IPS-NIHi7 (cell line): ENCODE results near the gene DGKG.

Experiments
- DNase-seq: peaks from one replicate; pipeline ENCODE4 v3.0.0; 2012; ENCODE audit warnings: mixed read lengths; ENCODE audit errors: extremely low spot score

DGKG gene

GRCh38 chr3:186210852-186211500 is 151.1 kb downstream of the DGKG start:
- DNase-seq = no peak

DNA sequence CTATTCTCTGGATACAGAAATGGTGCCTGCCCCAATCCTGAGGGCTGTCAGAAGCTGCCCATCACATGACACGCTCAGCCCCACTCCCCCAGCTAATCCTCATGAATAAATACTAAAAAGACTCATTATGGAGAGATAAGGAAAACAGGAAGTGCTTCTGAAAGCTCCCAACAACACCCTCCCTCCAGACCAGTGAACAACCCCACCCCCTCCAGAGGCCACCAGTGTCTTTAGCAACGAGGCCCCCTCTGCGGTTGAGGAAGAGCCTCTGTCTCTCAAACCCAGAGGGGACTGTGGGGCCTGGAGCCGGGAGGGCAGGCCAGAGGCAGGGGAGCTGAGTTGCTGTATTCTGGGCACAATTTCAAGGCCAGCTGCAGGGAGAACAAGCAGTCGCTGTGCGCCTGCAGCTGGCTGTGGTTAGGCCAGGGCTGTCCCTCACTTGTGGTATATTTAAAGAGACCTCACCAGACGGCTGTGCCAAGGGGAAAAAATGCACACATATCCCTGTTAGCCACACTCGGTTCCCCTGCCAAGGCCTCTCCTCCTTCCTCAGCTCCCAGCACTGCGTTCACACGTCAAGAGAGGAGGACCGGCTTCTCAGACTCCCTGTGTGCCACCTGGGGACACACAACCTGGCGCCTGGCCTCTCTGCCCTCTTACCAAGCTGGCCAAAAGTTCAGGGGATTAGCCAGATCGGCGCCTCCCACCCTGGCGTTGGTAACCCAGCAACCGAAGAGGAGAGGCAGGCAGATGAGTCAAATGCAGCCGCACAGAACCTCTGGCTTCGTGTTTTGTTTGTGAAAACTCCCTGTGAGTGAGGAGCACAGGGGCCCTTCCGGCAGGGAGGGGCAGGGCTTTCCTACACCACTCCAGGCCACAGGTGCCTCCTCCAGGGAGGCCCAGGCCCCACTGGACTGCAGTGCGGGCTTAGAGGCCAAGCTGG is 152.0 kb downstream of the DGKG start:
- peak; percentile 60 for DNase-seq

DNA sequence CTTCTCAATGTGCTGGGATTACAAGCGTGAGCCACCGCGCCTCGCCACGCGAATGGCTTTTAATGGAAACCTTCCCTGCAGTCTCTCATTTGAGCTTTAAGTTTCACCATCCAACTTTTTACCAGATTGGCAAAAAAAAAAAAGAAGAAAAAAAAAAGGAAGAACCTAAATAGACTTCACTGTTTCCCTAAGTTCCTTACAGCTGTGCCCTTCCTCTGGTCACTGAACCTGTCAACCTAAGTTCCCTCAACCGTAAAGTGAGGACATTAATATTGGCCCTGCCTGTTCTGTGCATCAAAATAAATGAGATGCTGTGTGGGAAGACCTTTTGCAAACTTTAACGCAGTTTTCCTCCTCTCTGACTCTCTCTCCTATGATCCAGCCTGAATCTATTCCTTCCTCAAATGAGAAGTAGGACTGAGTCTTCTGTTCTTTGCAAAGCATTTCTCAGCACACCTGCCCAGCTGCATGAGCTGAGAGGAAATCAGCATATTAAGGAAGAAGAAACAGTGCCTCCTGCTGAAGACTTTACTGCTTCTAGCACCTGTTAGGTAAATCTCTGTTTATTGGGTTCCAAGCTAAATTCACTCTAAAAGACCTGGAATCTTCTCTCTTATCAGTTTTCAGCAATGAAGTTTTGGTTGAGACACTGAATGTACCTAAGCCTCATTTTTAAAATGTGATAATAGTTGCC is 153.6 kb downstream of the DGKG start:
- DNase-seq = peak; percentile 49

DNA sequence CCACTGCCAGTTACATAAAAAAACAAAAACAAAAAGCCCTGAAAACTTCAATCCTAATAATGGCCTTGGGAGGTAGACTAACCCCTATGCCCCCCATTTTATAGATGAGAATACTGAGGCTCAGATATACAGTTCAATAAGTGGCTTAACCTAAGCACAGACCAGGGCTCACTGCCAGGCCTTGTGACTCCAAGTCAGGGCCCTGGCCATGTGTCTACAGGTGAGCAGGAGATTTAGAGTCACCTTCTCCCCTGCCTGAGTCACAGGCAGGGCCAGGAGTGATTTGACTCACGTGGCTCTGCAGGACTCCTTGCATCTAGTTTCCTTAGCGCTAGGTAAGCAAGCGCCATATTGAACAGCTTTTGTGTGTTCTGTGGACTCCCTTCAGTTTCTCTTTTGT is 154.5 kb downstream of the DGKG start:
- DNase-seq = no peak

DNA sequence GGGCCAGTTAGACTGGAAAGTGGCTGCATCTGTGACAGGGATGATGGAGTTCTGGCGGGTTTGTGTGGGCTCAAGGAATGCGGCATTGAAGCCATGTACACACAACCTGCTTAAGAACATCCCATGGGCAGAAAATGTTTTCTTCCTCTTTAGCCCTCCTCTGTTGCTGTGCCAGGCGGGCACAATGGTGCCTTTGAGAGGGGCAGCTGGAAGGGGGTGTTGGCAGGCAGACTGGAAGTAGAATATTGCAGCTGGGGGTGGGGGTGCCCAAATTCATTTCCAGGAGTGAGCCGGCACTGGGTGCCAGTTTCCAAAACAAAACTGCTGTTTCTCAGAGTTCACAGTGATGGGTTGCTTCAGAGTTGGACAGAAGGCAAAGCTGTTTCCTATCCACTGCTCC is 161.3 kb downstream of the DGKG start:
- DNase-seq = no peak

- no peak for DNase-seq
Observed at GRCh38 chr3:186198442-186198841, 163.6 kb downstream of the DGKG start.

DNA sequence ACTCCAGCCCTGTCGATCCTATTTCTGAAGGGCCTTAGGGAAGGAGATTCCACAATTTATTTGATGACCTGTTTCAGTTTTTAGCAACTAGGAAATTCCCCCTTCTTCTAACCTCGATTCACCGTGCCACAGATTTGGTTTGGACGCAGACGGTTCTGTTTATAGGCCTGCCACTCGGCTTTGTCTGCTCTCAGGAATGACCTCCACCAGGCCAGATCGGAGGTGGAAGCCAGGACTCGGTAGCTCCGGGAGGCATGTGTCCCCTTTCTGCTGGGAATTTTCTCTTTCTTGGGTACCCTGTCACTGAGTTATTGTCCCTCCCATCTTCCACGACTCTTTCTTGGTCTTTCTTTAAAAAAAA is 167.6 kb downstream of the DGKG start:
- no peak for DNase-seq

DNA sequence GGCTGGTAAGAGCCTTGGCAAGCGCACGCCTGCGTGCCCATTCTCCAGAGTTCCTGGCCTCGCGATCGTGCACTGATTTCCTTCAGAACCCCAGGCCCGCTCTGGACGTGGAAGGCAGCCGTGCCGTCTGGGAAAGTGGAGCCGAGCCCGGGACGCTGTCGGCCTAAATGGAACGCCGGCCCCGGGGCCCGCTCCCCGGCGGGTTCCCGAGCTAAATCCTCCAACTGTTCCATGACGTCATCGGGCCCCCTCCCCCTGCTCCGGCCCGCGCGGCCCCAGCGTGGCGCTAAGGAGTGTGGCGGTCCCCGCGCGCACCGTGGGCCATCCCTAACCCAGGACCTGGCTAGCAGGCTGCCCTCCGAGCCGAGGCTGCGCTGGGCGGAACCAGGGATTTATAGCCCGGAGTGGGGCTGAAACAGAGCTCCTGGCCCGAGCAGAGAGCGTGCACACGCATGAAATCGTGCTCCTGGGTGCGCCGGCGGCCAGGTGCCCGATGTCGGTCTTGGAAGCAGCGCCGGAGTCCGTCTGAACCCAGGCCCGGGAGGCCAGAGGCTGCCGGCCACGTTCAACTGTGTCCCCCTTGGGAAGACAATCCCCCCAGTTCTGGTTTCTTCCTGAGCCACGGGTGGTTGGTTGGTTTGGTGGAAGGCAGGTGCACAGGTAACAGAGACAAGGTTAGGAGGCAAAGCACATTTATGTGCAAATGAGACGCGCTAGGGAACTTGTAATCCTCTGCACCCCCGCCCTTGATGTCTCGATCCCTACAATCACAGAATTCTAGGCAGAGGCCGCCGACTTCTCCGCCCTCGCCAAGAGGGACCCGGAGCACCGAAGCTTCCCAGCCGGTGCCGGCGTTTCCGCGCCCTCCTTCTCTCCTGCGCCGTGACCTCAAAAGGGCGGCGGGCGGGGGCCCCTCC is 168.2 kb downstream of the DGKG start:
- DNase-seq = peak; percentile 80

DNA sequence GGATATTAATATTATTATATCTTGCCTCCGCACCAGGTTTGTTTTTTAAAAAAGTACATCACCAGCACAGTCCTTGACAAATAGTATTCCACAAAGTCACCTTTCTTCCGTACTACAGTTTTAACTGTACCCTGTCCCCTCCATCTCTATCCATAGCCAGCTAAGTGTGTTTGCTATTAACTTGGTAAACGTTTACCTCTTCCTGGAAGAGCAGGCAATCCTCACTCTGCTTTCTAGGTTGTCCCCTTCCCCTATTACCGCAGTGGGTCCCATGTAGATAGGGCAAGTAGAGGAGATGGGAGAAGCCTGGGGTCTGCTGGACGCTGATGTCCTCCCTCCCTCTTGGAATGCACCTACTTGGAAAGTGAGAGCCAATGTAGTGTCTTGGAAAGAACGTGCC is 169.2 kb downstream of the DGKG start:
- DNase-seq = peak; percentile 28

- DNase-seq = no peak
Observed at GRCh38 chr3:186189492-186189891, 172.5 kb downstream of the DGKG start.

- no peak for DNase-seq
Observed at GRCh38 chr3:186187401-186188275, 174.4 kb downstream of the DGKG start.

DNA sequence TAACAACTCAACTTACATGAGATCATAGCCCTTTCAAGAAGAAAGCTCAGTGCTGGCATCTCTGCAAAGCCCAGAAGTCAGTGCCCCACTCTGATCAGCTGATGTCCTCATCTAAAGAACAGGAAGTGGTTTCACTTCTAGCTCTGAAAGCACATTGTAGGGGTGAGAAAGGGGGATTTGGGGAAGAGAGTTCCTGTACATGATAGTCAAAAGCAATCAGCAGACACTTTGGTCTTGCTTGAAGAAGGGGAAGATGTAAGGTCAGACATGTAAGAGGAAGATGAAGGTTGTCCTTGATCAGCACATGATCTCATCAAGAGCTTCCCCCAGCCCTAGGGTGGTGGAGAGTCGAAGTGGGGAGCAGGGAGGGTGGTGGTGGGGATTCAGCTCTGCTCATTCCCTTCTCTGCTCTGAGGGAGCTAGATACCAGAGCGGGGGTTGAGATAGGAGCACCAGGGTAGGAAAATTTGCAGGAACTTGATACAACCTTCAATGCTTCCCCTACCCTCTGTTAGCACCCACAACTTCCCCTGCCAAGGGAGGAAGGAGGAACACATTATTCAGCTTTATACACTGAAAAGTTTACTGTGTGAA is 176.7 kb downstream of the DGKG start:
- DNase-seq = no peak

DNA sequence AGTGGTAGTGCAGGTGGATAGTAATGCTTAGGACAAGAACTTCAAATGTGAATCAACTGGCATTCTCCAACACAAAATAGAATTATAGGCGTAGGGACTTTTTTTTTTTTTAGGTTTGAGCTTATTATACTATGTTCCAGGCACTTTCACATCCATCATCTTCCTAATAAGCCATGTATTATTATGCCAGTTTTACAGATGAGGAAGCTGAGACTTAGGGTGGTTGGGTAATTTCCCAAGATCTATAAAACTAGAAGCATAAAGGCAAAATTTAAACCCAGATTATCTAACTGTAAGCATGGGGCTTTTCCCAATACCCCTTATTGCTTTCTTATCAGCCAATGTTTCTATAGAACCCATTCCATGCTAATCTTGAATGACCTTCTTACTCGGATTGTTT is 178.0 kb downstream of the DGKG start:
- no peak for DNase-seq

GRCh38 chr3:186182850-186183249 is 179.2 kb downstream of the DGKG start:
- no peak for DNase-seq

DNA sequence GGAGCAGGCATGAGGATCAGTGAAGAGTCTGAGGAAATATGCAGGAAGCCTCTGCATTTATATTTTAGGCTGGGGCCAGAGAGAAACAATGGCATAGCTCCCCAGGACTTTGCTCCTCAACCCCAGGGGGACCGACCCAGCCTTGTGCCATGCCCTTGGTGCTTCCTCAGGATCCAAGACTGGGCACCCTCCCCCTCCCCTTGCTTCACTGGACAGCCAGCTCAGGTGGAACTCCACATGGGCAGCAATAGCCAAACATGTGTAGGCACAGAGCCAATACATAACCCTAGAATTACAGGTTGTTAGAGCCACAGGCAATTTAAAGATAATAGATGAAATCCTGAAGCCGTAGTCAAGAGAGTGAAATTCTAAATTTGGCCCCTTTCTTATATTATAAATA is 180.1 kb downstream of the DGKG start:
- no peak for DNase-seq

GRCh38 chr3:186180891-186181481 is 181.0 kb downstream of the DGKG start:
- no peak for DNase-seq

DNA sequence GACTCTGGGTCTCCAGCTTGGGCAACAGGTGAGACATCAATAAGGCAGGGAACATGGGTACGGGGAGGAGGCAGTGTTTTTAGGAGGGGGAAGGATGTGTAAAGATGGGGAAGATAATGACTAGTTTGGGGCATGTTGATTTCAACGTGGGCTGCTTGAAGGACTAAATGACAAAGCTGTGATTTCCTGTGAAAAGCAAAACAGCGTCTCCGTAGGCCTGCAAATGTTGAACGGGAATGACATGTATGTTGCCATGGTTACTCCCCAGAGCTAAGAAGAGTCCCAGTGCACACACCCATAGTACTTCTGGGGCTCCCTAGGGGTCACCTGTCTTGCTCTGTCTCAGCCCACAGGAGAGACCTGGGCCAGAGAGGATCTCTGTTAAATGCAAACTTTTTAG is 181.9 kb downstream of the DGKG start:
- DNase-seq = no peak

DNA sequence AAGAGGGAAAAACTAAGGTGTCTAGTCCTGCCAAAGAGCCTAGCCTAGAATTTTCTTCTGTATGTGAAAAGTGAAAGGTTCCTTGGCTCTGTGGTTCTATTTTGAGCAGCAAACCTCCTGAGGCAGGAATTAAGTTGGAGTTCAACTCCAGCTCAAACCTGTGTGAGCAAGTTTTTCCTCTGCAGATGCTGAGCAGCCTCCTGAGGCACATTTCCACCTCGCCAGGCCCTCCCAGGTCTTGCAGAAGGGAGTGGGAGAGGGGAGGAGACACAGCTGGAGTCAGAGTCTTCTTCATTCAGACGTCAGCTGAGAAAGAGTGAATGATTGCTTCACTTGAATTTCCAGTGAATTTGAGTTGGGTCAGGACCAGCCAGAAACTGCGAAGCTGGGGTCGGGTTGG is 183.6 kb downstream of the DGKG start:
- DNase-seq = no peak

DNA sequence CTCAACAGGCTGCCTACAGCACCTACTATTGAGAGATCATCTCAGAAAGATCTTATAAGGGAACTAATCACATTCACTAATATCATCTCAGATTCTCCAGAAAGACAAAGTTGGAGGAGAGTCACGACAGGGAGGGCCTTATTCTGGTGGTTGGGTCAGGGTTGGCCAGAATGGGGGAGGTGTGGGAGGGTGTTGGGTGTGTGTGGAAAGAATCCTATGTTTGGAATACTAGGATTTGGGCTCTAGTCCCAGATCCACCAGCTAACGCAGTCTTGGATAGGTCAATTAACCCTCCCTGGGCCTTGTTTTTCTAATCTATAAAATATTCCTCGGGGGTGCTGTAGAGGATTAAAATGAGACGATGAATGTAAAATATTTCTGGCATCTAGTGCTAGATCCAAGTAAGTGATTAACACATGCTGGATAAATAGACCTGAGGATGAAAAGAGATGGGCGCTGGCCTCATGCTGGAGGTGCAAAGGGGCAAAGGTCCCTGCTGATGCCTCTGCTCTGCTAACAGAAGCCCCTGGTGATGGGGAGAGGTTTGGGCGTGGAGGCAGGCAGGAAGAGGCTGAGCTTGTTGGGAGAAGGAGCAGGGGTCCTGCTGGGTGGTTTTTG is 185.6 kb downstream of the DGKG start:
- DNase-seq = no peak
